GM21447 (cell line): ENCODE results near the gene HCK.

ENCODE experiments used
- ATAC-seq: cut with Tn5 transposase; IDR thresholded peaks from one replicate; pipeline ENCODE4 v1.9.1; 2021; ENCODE audit not compliant: unreplicated experiment

The HCK gene

DNA sequence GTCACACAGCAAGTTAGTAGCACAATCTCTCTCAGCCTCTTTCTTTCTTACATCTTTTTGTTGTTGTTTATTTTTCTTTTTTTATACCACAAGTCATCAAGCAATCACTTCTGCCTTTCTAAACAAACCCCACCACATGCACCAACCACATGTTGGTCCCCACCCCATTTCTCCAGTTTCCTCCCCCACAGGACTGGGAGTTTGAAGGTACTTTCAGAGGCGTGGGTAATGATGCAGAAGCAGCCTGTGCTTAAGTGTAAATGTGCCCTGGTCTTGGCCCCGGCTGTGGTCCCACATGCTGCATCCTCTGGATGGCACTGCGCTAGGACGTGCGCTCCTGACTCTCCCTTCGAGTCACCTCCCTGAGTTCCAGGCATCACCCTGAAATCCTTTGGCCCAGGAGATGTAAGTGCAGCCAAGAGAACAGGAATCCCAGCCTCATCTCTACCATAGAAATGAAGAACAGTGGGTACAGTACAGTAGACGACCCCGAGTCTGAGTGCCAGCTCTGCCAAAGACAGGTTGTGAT lies 5.7 kb downstream of the HCK start:
- ATAC-seq = no peak

DNA sequence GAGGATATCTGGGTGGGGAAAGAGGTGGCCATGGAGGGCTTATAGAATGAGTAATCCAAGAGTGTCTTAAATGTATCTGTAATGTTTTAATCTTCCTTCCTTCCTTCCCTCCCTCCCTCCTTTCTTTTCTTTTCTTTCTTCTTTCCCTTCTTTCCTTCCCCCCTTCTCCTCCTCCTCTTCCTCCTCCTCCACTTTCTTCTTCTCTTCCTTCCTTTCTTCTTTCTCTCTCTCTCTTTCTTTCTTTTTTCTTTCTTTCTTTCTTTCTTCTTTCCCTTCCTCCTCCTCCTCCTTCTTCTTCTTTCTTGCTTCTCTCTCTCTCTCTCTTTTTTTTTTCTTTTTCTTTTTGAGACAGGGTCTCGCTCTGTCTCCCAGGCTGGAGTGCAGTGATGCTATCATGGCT lies 7.1 kb downstream of the HCK start:
- no peak for ATAC-seq

DNA sequence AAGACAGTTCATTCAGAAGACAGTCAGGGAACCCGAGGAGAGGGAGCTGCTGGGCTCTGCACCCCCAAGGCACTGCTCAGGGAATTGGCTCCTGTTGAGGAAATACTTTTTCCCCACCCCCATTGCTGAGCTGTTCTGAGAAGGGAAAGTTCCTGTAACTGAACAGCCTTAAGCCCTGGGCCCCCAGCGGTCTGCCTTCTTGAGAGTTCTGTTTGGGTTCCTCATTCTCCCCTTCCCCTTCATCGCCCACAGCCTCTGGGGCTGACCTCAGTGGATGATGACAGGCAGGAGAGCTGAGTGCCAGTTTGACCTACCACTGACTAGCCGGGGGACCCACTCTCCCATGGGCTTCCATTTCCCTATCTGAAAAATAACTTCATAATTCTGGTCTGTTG lies 10.7 kb downstream of the HCK start:
- no peak for ATAC-seq

DNA sequence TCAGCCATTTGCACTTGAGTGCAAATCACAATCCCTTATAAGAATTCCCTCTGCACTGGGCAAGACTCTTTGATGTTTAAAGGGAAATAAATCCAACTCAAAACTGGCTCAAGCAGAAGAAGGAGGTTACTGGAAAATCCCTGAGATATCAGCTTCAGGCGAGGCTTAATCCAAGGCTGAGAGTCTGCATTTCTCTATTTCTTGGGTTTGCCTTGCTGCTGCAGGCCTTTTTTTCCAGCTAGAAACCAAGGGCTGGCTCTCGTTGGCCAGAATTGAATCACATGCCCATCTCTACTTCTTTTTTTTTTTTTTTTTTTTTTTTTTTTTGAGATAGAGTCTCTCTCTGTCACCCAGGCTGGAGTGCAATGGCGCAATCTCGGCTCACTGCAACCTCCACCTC lies 11.7 kb downstream of the HCK start:
- ATAC-seq = no peak

- ATAC-seq = no peak
Measured at GRCh38 chr20:32064667-32065066, 12.6 kb downstream of the HCK start.

GRCh38 chr20:32067234-32067821 lies 15.3 kb downstream of the HCK start:
- ATAC-seq = no peak

DNA sequence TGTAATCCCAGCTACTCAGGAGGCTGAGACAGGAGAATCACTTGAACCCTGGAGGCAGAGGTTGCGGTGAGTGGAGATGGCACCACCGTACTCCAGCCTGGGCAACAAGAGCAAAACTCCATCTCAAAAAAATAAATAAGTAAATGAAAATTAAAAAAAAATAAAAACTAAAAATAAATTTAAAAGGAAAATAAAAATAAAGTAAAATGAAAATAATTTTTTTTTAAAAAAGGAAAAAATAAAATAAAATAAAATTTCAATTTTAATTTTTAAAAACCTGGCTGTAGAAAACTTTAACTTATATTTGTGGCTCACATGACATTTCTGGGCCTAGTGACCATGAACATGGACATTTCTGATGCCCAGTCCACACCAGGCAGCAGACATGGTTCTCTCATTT lies 16.1 kb downstream of the HCK start:
- no peak for ATAC-seq

DNA sequence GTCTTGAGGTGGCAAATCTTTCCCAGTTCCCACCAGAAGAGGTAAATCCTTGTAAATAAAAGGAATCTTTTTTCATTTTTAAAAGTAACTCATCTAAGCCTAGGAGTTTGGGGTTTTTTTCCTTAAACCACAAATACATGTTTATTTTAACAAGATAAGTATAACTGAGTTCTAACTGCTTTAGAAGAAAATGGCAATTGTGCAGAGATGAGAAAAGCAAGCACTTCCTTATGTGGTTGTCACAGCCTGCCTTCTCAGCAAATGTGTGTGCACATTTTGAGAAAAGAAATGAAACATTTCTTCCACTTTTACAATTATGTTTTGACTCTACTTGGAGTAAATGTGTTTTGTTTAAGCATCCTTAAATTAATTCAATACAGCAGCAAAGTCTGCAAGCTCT lies 17.7 kb downstream of the HCK start:
- ATAC-seq = no peak

- ATAC-seq = no peak
Measured at GRCh38 chr20:32070282-32070681, 18.2 kb downstream of the HCK start.

DNA sequence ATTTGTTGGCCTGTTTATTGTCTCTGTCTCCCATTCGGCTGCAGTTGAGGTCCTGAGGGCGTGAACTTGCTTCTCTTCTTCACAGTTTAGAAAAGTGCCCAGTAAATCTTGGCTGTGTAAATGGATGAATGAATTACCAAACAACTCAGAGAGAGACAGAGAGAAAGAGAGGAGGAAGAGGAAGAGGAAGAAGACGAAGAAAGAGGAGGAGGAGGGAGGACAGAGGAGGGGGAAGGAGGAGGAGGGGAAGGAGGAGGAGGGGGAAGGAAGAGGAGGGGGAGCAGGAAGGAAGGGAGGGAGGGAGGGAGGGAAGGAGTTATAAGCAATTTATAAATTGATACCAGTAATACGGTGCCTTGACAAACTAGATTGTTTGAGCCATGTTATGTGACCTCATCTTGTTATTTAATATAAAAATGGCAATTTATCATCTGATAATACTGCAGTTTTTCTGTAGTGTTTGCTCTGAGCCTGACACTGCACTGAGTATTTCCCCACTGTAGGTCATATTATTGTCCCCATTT lies 18.7 kb downstream of the HCK start:
- ATAC-seq = no peak

GRCh38 chr20:32071395-32072167 lies 19.5 kb downstream of the HCK start:
- no peak for ATAC-seq

- no peak for ATAC-seq
Measured at GRCh38 chr20:32072168-32072750, 20.2 kb downstream of the HCK start.

DNA sequence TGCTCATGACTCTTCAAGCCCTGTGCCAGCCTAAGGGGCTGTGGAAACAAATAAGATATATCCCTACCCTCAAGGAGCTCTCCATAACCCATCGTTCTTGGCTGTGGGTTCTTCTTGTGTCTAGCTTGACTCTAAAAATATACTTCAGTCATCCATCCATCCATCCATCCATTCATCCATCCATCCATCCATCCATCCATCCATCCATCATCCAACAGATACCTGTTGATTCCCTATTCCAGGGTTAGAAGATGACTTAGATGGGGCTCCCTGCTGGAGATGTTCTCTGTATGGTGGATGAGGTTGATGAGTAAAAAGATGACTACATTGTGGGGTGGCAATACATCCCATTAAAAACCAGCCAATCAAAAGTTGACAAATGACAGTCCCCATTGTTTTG lies 23.5 kb downstream of the HCK start:
- no peak for ATAC-seq

- ATAC-seq = no peak
Measured at GRCh38 chr20:32077190-32077589, 25.1 kb downstream of the HCK start.

- no peak for ATAC-seq
Measured at GRCh38 chr20:32078322-32078721, 26.3 kb downstream of the HCK start.

- ATAC-seq = no peak
Measured at GRCh38 chr20:32078791-32079190, 26.7 kb downstream of the HCK start.

DNA sequence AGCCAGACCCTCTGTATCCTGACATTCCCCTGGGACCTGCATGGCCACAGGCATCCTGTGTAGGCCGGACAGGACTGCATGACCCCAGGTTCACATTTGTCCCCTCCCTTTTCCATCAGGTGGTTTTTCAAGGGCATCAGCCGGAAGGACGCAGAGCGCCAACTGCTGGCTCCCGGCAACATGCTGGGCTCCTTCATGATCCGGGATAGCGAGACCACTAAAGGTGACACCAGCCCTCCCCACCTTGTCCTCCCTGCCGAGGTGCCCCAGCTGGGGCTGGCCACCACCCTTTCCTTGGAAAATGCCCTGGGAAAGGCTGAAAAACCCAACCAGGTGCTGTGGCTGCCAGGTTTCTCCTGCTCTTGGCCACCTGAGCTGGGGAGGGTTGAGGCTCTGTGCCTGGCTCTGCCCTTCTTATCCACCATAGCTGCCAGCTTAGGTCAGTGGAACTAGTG lies 27.6 kb downstream of the HCK start:
- ATAC-seq = no peak

- no peak for ATAC-seq
Measured at GRCh38 chr20:32080783-32081182, 28.7 kb downstream of the HCK start.

DNA sequence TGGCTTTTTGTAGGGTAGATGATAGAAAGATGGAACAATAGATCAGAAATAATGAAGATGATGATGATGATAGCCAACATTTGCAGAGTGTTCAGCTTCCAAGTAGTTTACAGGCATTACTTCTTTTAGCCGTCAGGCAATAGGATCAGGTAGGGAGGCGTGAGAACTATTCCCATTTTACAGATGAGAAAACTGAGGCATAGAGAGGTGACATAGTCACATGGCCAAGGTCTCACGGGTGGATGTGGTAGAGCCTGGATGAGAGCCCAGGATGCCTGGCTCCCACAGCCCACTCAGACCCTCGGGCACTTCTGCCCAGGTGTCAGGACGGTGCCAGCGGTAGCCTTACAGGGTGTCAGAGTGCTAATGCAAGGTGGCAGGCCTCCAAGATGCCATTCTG lies 31.4 kb downstream of the HCK start:
- ATAC-seq = no peak

DNA sequence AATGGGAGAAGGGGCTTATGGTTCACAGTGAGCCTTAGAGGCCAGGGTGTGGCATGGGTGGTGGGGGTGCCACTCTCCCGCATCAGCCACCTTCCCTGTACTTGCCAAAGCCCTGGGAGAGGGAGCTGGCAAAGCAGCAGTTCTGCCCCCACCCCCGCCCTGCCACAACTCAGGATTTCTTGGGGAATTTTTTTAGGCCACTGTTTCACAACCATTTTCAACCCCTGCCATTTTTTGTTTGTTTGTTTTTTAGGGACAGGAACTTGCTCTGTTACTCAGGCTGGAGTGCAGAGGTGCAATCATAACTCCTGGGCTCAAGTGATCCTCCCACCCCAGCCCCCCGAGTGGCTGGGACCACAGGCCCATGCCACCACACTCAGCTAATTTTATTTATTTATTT lies 35.0 kb downstream of the HCK start:
- no peak for ATAC-seq

GRCh38 chr20:32088759-32089158 lies 36.7 kb downstream of the HCK start:
- no peak for ATAC-seq
